Neural crest cell (in vitro differentiated cells): Measurements from ENCODE around the gene POLD2. TPM values are rescaled to one million over a fixed set of nuclear protein-coding genes. Genes with fewer than 3 reads are reported as not detected.
A peak's percentile ranks its signal among the peaks of the same experiment; 100 is the strongest.

ENCODE experiments used
- DNase-seq: peaks from one replicate; pipeline ENCODE4 v3.0.0; 2021; ENCODE audit warnings: low read depth, mixed read lengths, low spot score
- H3K27ac Mint-ChIP-seq: one replicate; pipeline ENCODE4 v1.8.0; 2021; ENCODE audit warnings: mild to moderate bottlenecking, mixed read lengths; ENCODE audit not compliant: unreplicated experiment
- H3K27me3 Mint-ChIP-seq: 2 replicates; pipeline ENCODE4 v1.8.0; 2021; ENCODE audit warnings: low read depth, mild to moderate bottlenecking, mixed read lengths
- H3K36me3 Mint-ChIP-seq: 2 replicates; pipeline ENCODE4 v1.8.0; 2021; ENCODE audit warnings: low read depth, mild to moderate bottlenecking, mixed read lengths
- H3K4me1 Mint-ChIP-seq: 2 replicates; pipeline ENCODE4 v1.8.0; 2021; ENCODE audit warnings: mixed read lengths
- H3K4me3 Mint-ChIP-seq: one replicate; pipeline ENCODE4 v1.8.0; 2021; ENCODE audit warnings: mild to moderate bottlenecking, mixed read lengths
- H3K9me3 Mint-ChIP-seq: 2 replicates; pipeline ENCODE4 v1.8.0; 2021; ENCODE audit warnings: mixed read lengths
- microRNA-seq: library from miRNA; unstranded; fragments of <30 nt; microRNA quantifications from one replicate; pipeline ENCODE4, GENCODE V29; 2020
- total RNA-seq: library from RNA; stranded (reverse); gene quantifications from 2 replicates; pipeline ENCODE4 v1.2.1, GENCODE V29; 2021
- TF ChIP-seq, protein P1 (sequence below): fragments of 200-600 bp; sonication (generic); conservative IDR thresholded peaks from 2 replicates; pipeline ENCODE4 v1.5.0; 2021; ENCODE audit warnings: antibody characterized with exemption, mild to moderate bottlenecking

POLD2 gene
- total RNA-seq, 1 donor from 2014 or later, result 159 TPM

DNA sequence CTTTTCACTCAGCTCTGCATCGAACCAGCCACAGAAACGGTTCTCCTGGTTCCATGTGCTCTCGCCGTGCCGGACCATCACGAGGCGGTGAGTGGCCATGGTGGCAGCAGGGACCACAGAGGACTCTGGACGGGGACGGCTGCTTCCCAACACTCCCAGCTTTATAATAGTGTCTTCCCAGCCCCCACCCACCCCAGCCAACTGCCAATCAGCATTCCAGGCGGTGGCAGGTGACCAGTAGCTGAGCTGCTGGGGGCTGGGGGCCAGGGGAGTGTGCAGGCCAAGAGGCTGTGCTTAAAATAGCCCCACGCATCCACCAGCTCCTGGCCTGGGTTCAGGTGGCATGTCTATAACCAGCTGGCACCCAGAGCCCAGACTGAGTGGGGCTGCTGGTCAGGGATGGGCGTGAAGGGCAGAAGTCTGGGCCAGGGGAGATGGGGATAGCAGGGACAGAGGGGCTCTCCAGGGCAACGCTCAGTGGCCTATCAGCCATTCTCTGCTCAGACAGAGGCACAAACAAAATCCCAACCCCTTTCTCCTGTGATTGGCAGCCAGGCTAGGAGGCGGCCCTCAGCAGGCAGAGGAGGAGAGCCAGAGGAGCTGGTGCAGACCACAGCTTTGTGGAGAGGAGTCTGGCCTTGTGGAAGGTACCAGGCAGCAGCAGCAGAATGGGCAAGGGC, 57.8 kb downstream of the POLD2 start, which contains the start of gene PGAM2:
Gene PGAM2 (minus strand): TSS at position 137 of the 680 bp plus-strand sequence. CDS start 38 bp downstream, at position 99.
- DNase-seq, result peak; percentile 39
- TF ChIP-seq, protein P1, sequence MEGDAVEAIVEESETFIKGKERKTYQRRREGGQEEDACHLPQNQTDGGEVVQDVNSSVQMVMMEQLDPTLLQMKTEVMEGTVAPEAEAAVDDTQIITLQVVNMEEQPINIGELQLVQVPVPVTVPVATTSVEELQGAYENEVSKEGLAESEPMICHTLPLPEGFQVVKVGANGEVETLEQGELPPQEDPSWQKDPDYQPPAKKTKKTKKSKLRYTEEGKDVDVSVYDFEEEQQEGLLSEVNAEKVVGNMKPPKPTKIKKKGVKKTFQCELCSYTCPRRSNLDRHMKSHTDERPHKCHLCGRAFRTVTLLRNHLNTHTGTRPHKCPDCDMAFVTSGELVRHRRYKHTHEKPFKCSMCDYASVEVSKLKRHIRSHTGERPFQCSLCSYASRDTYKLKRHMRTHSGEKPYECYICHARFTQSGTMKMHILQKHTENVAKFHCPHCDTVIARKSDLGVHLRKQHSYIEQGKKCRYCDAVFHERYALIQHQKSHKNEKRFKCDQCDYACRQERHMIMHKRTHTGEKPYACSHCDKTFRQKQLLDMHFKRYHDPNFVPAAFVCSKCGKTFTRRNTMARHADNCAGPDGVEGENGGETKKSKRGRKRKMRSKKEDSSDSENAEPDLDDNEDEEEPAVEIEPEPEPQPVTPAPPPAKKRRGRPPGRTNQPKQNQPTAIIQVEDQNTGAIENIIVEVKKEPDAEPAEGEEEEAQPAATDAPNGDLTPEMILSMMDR, result no peak
- peak within 1 kb of the TSS; percentile 79 for H3K4me3 Mint-ChIP-seq
- H3K4me1 Mint-ChIP-seq, result peaks cover 20% of the 10 kb centered on the region
- no peaks in the 10 kb centered on the region for H3K36me3 Mint-ChIP-seq
- peaks cover 28% of the 10 kb centered on the region for H3K27me3 Mint-ChIP-seq
- no peaks in the 10 kb centered on the region for H3K9me3 Mint-ChIP-seq
- H3K27ac Mint-ChIP-seq, result peak within 1 kb of the TSS; percentile 62

GRCh38 chr7:44064791-44065430, 58.4 kb downstream of the POLD2 start:
- H3K9me3 Mint-ChIP-seq, result no peaks in the 10 kb centered on the region
- TF ChIP-seq, protein P1, result no peak
- peaks cover 20% of the 10 kb centered on the region for H3K4me1 Mint-ChIP-seq
- no peaks in the 10 kb centered on the region for H3K36me3 Mint-ChIP-seq
- DNase-seq, result no peak
- peaks cover 28% of the 10 kb centered on the region for H3K27me3 Mint-ChIP-seq
- peak overlapping the region; percentile 79 for H3K4me3 Mint-ChIP-seq
- peak overlapping the region; percentile 50 for H3K27ac Mint-ChIP-seq

Small RNA genes within 50 kb of the gene (microRNA-seq; reads per million reads assigned to microRNA genes)
- gene MIR6838, result 3.0 reads per million

Other genes starting within 250 kb of the POLD2 start
- 27.9 and 30.0 TPM in 2 replicates for gene URGCP, start 217.0 kb downstream of the POLD2 start, total RNA-seq
- gene UBE2D4, start 197.1 kb downstream of the POLD2 start, total RNA-seq, result 14.1 and 15.6 TPM in 2 replicates
- not detected in 2 replicates for gene SPDYE1, start 125.7 kb downstream of the POLD2 start, total RNA-seq
- gene DBNL, start 78.8 kb downstream of the POLD2 start, total RNA-seq, result 74.1 and 74.6 TPM in 2 replicates
- gene PGAM2, start 58.0 kb downstream of the POLD2 start, total RNA-seq, result 1.8 and 2.4 TPM in 2 replicates
- gene POLM, start 41.0 kb downstream of the POLD2 start, total RNA-seq, result 21.5 and 26.0 TPM in 2 replicates
- 70.5 and 72.6 TPM in 2 replicates for gene AEBP1, start 19.2 kb downstream of the POLD2 start, total RNA-seq
- gene MYL7, start 17.8 kb upstream of the POLD2 start, total RNA-seq, result not detected in 2 replicates
- gene GCK, start 65.9 kb upstream of the POLD2 start, total RNA-seq, result 0.42 and 0.52 TPM in 2 replicates
- 95.9 and 97.4 TPM in 2 replicates for gene YKT6, start 77.4 kb upstream of the POLD2 start, total RNA-seq
- gene CAMK2B, start 202.0 kb upstream of the POLD2 start, total RNA-seq, result 1.6 and 2.4 TPM in 2 replicates